ENCODE measurements around the gene ARHGEF28. TPM values are rescaled to one million over a fixed set of nuclear protein-coding genes. Genes with fewer than 3 reads are reported as not detected.
A peak's percentile ranks its signal among the peaks of the same experiment; 100 is the strongest.

The ARHGEF28 gene
- total and polyA plus RNA-seq, 8 donors = 13.9 to 156 (median 55.7) TPM

GRCh38 chr5:73716284-73716808 lies 90.3 kb downstream of the ARHGEF28 start:
- intact Hi-C loops (cut with DNase I; ENCODE audit: low total_unique reads) = no loop called here
- WGBS, 5 donors = 87 to 98% (median 94%) methylated on average over 3 of the region's 3 CpGs

GRCh38 chr5:73718762-73719161 lies 92.8 kb downstream of the ARHGEF28 start:
- no peak for DNase-seq
- Histone ChIP-seq H3K36me3 (no peaks in the 10 kb centered on the region), H3K4me1 (no peaks in the 10 kb centered on the region), H3K4me3 (no peak overlapping the region), H3K27ac (no peak overlapping the region), H3K9me3 (no peaks in the 10 kb centered on the region), H3K27me3 (no peaks in the 10 kb centered on the region)
- TF ChIP-seq POLR2AphosphoS5 (IDR thresholded peaks at IDR 0.05) = no peak
- no peak for TF ChIP-seq EP300 (IDR thresholded peaks at IDR 0.05)
- no peak for TF ChIP-seq POLR2A (IDR thresholded peaks at IDR 0.05)
- TF ChIP-seq, protein P1, sequence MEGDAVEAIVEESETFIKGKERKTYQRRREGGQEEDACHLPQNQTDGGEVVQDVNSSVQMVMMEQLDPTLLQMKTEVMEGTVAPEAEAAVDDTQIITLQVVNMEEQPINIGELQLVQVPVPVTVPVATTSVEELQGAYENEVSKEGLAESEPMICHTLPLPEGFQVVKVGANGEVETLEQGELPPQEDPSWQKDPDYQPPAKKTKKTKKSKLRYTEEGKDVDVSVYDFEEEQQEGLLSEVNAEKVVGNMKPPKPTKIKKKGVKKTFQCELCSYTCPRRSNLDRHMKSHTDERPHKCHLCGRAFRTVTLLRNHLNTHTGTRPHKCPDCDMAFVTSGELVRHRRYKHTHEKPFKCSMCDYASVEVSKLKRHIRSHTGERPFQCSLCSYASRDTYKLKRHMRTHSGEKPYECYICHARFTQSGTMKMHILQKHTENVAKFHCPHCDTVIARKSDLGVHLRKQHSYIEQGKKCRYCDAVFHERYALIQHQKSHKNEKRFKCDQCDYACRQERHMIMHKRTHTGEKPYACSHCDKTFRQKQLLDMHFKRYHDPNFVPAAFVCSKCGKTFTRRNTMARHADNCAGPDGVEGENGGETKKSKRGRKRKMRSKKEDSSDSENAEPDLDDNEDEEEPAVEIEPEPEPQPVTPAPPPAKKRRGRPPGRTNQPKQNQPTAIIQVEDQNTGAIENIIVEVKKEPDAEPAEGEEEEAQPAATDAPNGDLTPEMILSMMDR (IDR thresholded peaks at IDR 0.05) = no peak
- 88 to 98% (median 90%) methylated on average over 3 of the region's 3 CpGs for WGBS, 5 donors
- intact Hi-C loops (cut with DNase I; ENCODE audit: low total_unique reads) = no loop called here

More at GRCh38 chr5:73716284-73716808, 90.3 kb downstream of the ARHGEF28 start:
- Histone ChIP-seq H3K4me3 (no peak overlapping the region), H3K27ac (no peak overlapping the region), H3K27me3 (no peaks in the 10 kb centered on the region), H3K36me3 (no peaks in the 10 kb centered on the region), H3K9me3 (no peaks in the 10 kb centered on the region), H3K4me1 (no peaks in the 10 kb centered on the region)
- TF ChIP-seq POLR2A (IDR thresholded peaks at IDR 0.05) = no peak
- TF ChIP-seq EP300 (IDR thresholded peaks at IDR 0.05) = no peak
- TF ChIP-seq POLR2AphosphoS5 (IDR thresholded peaks at IDR 0.05) = no peak
- TF ChIP-seq, protein P1 (IDR thresholded peaks at IDR 0.05) = no peak
- no peak for DNase-seq

GRCh38 chr5:73719632-73720031 lies 93.6 kb downstream of the ARHGEF28 start:
- H3K36me3 ChIP-seq = no peaks in the 10 kb centered on the region
- no peaks in the 10 kb centered on the region for H3K27me3 ChIP-seq
- WGBS, 5 donors = 36 to 67% (median 49%) methylated on average over 3 of the region's 3 CpGs
- no peak overlapping the region for H3K27ac ChIP-seq
- intact Hi-C loops (cut with DNase I; ENCODE audit: low total_unique reads) = no loop called here
- no peaks in the 10 kb centered on the region for H3K4me1 ChIP-seq
- TF ChIP-seq POLR2AphosphoS5 (IDR thresholded peaks at IDR 0.05) (no peak), POLR2A (IDR thresholded peaks at IDR 0.05) (no peak), EP300 (IDR thresholded peaks at IDR 0.05) (no peak)
- TF ChIP-seq, protein P1 (IDR thresholded peaks at IDR 0.05) = no peak
- no peaks in the 10 kb centered on the region for H3K9me3 ChIP-seq
- H3K4me3 ChIP-seq = no peak overlapping the region
- no peak for DNase-seq

GRCh38 chr5:73722231-73722630 lies 96.2 kb downstream of the ARHGEF28 start:
- 41 to 65% (median 50%) methylated on average over 1 of the region's 1 CpG for WGBS, 5 donors
- no peak for TF ChIP-seq POLR2A (IDR thresholded peaks at IDR 0.05)
- TF ChIP-seq POLR2AphosphoS5 (IDR thresholded peaks at IDR 0.05) = no peak
- TF ChIP-seq, protein P1 (IDR thresholded peaks at IDR 0.05) = no peak
- no peak for TF ChIP-seq EP300 (IDR thresholded peaks at IDR 0.05)
- H3K27ac ChIP-seq = no peak overlapping the region
- H3K27me3 ChIP-seq = no peaks in the 10 kb centered on the region
- no peaks in the 10 kb centered on the region for H3K9me3 ChIP-seq
- no peaks in the 10 kb centered on the region for H3K36me3 ChIP-seq
- peak in 1 of 2 donors; percentile 67 for DNase-seq
- H3K4me1 ChIP-seq = peaks cover 12 to 21% (median 16%) of the 10 kb centered on the region in 4 donors
- no peak overlapping the region for H3K4me3 ChIP-seq
- intact Hi-C loops (cut with DNase I; ENCODE audit: low total_unique reads) = no loop called here
